Myocyte (in vitro differentiated cells): ENCODE results near the gene ABHD17A. TPM values are rescaled to one million over a fixed set of nuclear protein-coding genes. Genes with fewer than 3 reads are reported as not detected.

Source experiments
- DNase-seq: peaks from one replicate; pipeline ENCODE4 v3.0.0-alpha.2; 2012; ENCODE audit warnings: low read depth
- polyA plus RNA-seq: library from polyadenylated mRNA; unstranded; fragments of >200 nt; gene quantifications from one replicate; pipeline ENCODE4 v1.2.1, GENCODE V29; 2012; ENCODE audit warnings: missing spikeins
- total RNA-seq: library from RNA; depleted of rRNA; stranded (reverse); fragments of >200 nt; gene quantifications from 2 replicates; pipeline ENCODE4 v1.2.3, GENCODE V29; 2014

The ABHD17A gene
- total RNA-seq: 106 and 111 TPM in 2 replicates
- 59.7 TPM for polyA plus RNA-seq

DNA sequence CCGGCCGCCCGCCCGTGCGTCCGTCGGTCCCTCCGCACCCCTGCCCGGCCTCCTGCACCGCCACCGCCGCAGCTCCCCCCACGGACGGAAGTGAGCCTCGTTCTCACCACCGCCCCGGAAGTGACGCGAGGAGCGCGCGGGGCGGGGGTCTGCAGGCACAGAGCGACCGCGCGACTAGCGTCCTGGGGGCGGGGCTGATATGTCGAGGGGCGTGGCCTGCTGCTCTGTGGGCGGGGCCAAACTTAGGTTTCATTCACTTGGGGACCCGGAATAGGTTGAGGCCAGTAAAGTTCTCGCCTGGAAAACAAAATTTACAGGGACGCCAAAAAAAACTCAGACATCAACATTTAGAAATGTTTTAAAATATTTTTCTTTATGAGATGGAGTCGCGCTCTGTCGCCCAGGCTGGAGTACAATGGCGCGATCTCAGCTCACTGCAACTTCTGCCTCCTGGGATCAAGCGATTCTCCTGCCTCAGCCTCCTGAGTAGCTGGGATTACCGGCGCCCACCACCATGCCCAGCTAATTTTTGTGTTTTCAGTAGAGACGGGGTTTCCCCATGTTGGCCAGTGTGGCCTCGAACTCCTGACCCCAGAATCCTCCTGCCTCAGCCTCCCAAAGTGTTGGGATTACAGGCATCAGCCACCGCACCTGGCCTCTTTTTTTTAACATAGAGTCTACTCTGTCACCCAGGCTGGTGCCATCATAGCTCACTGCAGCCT, at the start of gene ABHD17A:
ABHD17A (minus strand) TSS at position 99 of the 722 bp plus-strand sequence. CDS start 3,930 bp downstream, outside the sequence.
- peak; percentile 93 for DNase-seq

- no peak for DNase-seq
These were observed 48.6 kb upstream of the ABHD17A start for GRCh38 chr19:1933942-1934341.

GRCh38 chr19:1933244-1933643, 47.9 kb upstream of the ABHD17A start:
- DNase-seq: no peak

GRCh38 chr19:1932395-1932794, 47.1 kb upstream of the ABHD17A start:
- no peak for DNase-seq

GRCh38 chr19:1931445-1931844, 46.1 kb upstream of the ABHD17A start:
- DNase-seq: no peak

DNA sequence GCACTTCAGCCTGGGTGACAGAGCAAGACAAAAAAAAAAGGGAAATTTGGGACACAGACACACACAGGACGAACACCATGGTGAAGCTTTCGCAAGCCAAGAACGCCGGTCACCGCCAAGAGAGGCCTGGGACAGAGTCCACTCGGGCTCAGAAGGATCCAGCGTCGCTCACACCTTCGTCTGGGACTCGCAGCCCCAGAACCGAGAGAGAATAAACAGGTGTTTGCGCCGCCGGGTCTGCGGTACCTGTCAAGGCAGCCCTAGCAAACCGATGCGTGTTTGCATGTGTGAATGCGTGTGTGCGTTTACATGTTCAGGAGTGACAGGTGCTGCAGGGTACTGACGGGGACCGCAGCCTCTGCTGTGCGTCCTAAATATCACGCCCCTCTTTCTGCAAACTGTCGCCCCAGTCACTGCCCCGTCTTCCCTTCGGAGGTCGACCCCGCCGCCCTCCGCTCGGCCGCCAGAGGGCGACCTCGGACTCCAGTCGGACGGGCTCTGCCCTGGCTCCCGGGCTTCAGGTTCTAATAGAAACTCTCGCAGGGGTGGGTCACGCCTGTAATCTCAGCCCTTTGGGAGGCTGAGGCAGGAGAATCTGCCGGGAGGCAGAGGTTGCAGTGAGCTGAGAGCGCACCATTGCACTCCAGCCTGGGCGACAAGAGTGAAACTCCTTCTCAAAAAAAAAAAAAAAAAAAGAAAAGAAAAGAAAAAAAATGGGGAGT, 43.9 kb upstream of the ABHD17A start:
- peak; percentile 74 for DNase-seq

DNA sequence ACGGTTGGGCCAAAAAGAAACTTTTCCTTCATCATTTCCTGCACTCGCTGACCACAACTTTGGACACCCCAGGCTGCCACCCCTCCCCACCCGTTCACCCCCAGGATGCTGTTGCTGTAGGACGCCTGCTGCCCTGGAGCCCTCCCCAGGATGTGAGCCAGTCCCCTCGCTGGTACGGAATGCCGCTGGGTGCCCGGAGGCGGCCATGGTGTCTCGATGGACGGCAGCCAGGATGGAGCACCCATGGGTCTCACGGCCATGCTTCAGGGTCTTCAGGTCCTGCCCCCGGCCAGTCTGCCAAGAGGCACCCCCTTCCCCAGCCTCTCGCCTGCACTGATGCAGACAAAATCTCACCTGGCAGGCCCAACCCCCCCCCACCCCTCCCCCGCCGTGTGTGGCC, 40.2 kb upstream of the ABHD17A start:
- DNase-seq: no peak

GRCh38 chr19:1924320-1924961, 39.1 kb upstream of the ABHD17A start:
- DNase-seq: no peak

GRCh38 chr19:1923319-1923718, 38.0 kb upstream of the ABHD17A start:
- no peak for DNase-seq

DNA sequence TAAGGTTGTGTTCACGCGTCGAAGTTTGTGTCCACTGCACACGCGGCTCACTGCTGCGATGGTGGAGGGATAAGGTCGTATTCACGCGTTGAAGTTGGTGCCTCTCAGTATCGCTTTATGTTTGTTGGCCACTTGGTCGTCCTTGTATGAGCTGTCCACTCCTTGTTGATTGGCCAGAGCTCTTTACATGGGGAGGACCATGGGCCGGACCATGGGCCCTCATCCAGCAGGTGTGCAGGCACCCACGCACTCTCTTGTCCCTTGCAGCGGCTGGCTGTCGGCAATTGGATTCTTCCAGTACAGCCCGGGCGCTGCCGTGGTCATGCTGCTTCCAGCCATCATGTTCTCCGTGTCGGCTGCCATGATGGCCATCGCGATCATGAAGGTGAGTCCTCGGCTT, 37.5 kb upstream of the ABHD17A start:
- DNase-seq: no peak

DNA sequence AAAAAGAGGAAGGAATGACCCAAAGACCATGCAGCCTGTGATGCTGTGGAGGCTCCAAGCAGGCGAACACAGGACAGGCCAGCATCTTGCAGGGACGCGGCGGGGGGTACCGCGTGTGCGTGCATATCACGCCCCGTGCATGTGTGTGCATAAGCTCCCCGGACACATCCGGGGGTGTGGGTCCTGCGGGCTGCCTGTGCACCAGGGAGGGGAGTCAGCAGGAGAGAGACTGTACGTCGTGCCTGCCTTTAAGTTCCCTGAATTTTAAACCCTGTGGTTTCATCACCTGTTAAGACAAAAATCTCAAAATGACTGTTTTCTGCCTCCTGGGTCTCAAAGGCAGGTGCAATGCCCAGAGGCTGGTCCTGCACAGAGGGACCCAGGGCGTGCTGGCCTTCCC, 36.5 kb upstream of the ABHD17A start:
- no peak for DNase-seq

DNA sequence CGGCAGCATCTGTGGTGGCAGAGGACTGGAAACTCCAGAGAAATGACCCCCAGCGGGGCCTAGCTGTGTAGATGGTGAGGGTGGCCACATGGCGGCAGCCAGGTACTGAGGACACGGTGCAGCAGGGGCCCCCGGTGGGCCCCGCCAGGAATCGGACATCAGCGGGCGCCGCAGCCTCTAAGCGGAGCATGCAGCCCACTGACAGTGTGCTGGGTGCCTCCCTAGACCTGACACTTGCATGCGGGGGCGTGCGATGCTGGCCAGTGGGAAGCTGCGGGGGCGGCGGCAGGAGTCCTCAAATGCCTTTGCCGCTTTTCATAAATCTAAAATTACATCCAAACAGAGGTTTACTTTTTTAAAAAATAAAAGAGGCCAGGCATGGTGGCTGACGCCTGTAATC, 36.0 kb upstream of the ABHD17A start:
- no peak for DNase-seq

- no peak for DNase-seq
These were observed 35.3 kb upstream of the ABHD17A start for GRCh38 chr19:1920644-1921043.

GRCh38 chr19:1918975-1919374, 33.7 kb upstream of the ABHD17A start:
- DNase-seq: no peak

DNA sequence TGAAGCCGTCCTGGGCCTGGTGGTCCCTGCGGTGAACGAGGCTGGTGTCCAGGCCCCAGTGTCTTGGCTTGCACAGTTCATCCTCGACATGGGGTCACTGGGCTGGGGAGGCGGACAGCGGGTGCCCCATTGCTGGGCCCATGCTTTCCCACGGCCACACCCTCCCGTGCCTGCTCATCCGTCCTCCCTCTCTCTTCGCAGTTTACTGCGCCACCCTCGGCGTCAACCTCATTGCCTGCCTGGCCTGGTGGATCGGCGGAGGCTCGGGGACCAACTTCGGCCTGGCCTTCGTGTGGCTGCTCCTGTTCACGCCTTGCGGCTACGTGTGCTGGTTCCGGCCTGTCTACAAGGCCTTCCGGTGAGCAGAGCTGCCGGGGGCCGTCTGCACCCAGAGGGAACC, 32.6 kb upstream of the ABHD17A start:
- DNase-seq: no peak

- DNase-seq: no peak
These were observed 31.9 kb upstream of the ABHD17A start for GRCh38 chr19:1917146-1917545.

DNA sequence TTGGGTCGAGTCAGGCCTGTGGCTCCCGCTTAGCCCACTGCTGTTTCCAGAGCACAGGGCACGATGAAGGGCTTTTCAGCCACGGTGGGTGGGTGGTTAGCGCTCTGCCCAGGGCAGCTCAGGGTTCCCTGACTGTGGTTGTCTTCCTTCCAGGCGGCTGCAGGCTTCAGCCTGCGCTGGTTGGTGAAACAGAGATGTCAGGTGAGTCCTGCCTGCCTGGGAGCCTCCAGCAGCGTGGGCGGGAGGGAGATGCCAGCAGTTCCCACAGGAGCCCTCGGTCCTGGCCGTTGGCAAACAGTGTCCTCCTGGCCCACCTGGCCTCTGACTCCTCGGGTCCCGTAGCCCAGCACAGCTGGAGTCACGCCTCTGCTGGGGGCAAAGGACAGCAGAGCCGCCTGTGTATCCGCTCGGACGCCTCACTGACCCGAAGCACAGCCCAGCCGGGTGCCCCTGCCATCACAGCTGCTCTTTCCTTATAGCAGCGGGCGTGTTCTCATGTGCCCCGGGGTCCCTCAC, 29.6 kb upstream of the ABHD17A start:
- no peak for DNase-seq

DNA sequence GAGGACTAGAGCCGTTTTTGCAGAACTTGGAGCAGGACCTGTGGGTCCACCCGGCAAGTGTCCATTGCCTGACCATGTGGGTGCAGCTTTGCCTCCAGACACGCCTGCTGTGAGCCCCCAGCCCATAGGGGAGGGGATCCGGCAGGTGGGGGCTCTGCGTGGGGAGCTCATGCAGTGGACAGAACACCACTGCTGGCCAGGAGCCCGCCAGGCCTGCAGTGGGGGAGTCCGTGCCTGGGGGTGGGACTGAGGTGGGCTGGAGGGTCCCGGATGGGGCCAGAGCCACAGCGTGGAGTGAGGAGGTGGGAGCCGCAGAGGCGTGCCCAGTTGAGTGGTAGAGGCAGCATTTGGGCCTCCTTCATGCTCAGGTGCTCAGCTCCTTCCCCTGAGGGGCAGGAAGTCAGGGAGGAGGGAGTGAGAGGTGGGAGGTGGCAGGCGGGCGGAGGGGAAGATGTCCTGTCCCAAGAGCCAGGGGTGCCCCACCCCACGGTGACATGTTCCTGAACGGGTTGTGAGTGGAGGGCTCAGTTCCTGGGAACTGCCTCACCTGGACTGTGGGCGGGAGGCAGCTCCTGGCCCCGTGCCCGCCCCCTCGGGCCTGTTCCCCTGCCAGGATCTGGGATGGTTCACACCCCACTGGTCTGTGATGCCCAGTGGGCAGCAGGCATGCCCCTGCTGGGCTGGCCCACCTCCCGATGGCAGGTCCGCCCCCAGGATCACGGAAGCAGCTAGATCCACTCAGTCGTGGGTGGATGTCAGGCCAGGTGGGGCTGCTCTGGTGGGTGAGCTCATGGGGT, 28.7 kb upstream of the ABHD17A start:
- DNase-seq: no peak

DNA sequence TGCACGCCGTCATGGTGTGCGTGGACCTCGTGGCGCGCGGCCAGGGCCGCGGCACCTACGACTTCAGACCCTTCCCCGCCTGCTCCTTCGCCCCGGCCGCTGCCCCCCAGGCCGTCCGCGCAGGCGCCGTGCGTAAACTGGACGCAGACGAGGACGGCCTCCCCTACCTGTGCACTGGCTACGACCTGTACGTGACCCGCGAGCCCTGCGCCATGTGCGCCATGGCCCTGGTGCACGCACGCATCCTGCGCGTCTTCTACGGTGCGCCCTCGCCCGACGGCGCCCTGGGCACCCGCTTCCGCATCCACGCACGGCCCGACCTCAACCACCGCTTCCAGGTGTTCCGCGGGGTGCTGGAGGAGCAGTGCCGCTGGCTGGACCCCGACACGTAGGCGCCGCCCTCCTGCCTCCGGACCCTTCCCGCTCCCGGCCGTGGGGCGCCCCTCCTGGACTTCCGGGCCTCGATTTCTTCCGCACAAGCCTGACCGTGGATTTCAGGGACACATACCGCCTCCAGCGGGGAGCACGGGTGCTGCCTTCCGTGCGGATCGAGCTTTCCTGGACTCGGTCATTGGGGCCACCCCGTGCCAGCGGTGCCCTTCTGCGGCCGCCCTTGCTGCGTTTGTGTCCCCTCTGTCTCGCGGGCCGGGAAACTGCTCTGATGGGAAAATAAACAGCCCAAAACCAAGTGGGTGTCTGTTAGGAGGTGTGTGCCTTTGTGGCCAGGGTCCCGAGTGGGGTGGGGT, 27.6 kb upstream of the ABHD17A start:
- no peak for DNase-seq

GRCh38 chr19:1911995-1912394, 26.7 kb upstream of the ABHD17A start:
- DNase-seq: no peak

- DNase-seq: no peak
These were observed 25.8 kb upstream of the ABHD17A start for GRCh38 chr19:1911098-1911497.
